HepG2 (cell line): ENCODE results near the gene ARHGAP26. TPM values are rescaled to one million over a fixed set of nuclear protein-coding genes. Genes with fewer than 3 reads are reported as not detected.

ENCODE experiments used
- ATAC-seq: fragments of 200-7000 bp; cut with Tn5 transposase; 3 replicates; pipeline ENCODE4 v1.9.1; 2020; ENCODE audit warnings: mild to moderate bottlenecking, moderate library complexity
- BruUV-seq: library from RNA; stranded (reverse); fragments of 400-500 nt; replicated peaks from 2 replicates; lab custom pipeline; 2021; lab: Mats Ljungman, UMichigan
- CTCF ChIA-PET: fragments of 300-600 bp; formaldehyde crosslinking; extraction: SDS; loops from one replicate; lab custom pipeline; 2021; ENCODE audit warnings: low total read pairs, inconsistent platforms, low intra/inter-chr PET ratio; lab: Yijun Ruan, JAX
- POLR2A ChIA-PET: fragments of 350-600 bp; sonication (Branson Sonifier 250); formaldehyde crosslinking; loops from one replicate; lab custom pipeline; 2020; ENCODE audit warnings: antibody characterized with exemption, inconsistent platforms; lab: Yijun Ruan, JAX
- DNase-seq: peaks from one replicate; pipeline ENCODE4 v3.0.0-alpha.2; 2015; ENCODE audit warnings: low spot score
- FAIRE-seq: peaks from 3 replicates; lab custom pipeline; 2011; peaks lifted over from hg19 to GRCh38; lab: Jason Lieb, UNC
- H2AFZ ChIP-seq: one replicate; pipeline ENCODE4 v1.6.1; 2011; ENCODE audit warnings: low read length, inconsistent platforms
- H3K27ac ChIP-seq: fragments of 300-600 bp; 3 replicates; pipeline ENCODE4 v1.8.0; 2011; ENCODE audit warnings: mixed run types, mild to moderate bottlenecking, mixed read lengths, low read length, inconsistent platforms; ENCODE audit not compliant: insufficient read depth; ENCODE audit errors: extremely low read length
- H3K27me3 ChIP-seq, 2 experiments: fragments of 200-600 bp in 1 of 2; 2 replicates in 1 of 2; 3 replicates in 1 of 2; pipeline versions ENCODE4 v1.6.0 to v1.8.0; 2011; ENCODE audit warnings: low read length in 2 of 2, mild to moderate bottlenecking in 2 of 2, moderate library complexity in 2 of 2, inconsistent platforms in 1 of 2; ENCODE audit not compliant: insufficient read depth in 2 of 2, control insufficient read depth in 1 of 2
- H3K36me3 ChIP-seq, 2 experiments: fragments of 200-600 bp in 1 of 2; replicated peaks in 1 of 2; 2 replicates in 1 of 2; 3 replicates in 1 of 2; pipeline versions ENCODE4 v1.5.1 to v1.8.0; 2011; ENCODE audit warnings: low read length in 2 of 2, inconsistent platforms in 1 of 2; ENCODE audit not compliant: insufficient read depth in 2 of 2, control insufficient read depth in 1 of 2
- H3K4me1 ChIP-seq: 2 replicates; pipeline ENCODE4 v1.5.1; 2012; ENCODE audit warnings: low read length, inconsistent platforms; ENCODE audit not compliant: insufficient read depth
- H3K4me2 ChIP-seq: 2 replicates; pipeline ENCODE4 v1.6.0; 2011; ENCODE audit warnings: low read depth, low read length, inconsistent platforms
- H3K4me3 ChIP-seq, 3 experiments: fragments of 200-600 bp in 1 of 3; sonication (generic), shearing (Covaris generic) in 1 of 3; replicated peaks in 1 of 3; 2 replicates each; pipeline ENCODE4 v1.5.1; 2011 to 2016; ENCODE audit warnings: low read length in 3 of 3, inconsistent platforms in 2 of 3, low read depth in 2 of 3, mild to moderate bottlenecking in 2 of 3, control low read depth in 1 of 3, mixed read lengths in 1 of 3; ENCODE audit not compliant: insufficient read depth in 1 of 3
- H3K79me2 ChIP-seq: one replicate; pipeline ENCODE4 v1.6.1; 2011; ENCODE audit warnings: low read length, inconsistent platforms; ENCODE audit not compliant: insufficient read depth
- H3K9ac ChIP-seq: 2 replicates; pipeline ENCODE4 v1.6.0; 2011; ENCODE audit warnings: mild to moderate bottlenecking, low read depth, low read length, inconsistent platforms; ENCODE audit not compliant: insufficient read depth
- H3K9me3 ChIP-seq: 2 replicates; pipeline ENCODE4 v1.5.1; 2012; ENCODE audit warnings: mild to moderate bottlenecking, low read length
- H4K20me1 ChIP-seq: 2 replicates; pipeline ENCODE4 v1.6.0; 2011; ENCODE audit warnings: inconsistent platforms, mild to moderate bottlenecking, low read length, moderate library complexity; ENCODE audit not compliant: insufficient read depth
- CCAR2 ChIP-seq: fragments of 200-400 bp; formaldehyde crosslinking; optimal IDR thresholded peaks from 2 replicates; pipeline ENCODE3; 2018; ENCODE audit warnings: low read depth, mild to moderate bottlenecking, low read length, moderate library complexity
- IRF2 ChIP-seq: IDR thresholded peaks from 2 replicates; pipeline ENCODE4 v1.6.1; 2018; ENCODE audit warnings: missing genetic modification reagents, missing compliant biosample characterization
- MED13 ChIP-seq: sonication (generic); formaldehyde crosslinking; IDR thresholded peaks from 2 replicates; pipeline ENCODE4 v1.5.0; 2020; ENCODE audit warnings: missing genetic modification reagents
- MIER2 ChIP-seq: IDR thresholded peaks from 2 replicates; pipeline ENCODE4 v1.6.1; 2016; ENCODE audit warnings: missing biosample characterization, missing genetic modification reagents
- NFATC3 ChIP-seq: sonication (generic); formaldehyde crosslinking; IDR thresholded peaks from 2 replicates; pipeline ENCODE4 v1.5.1; 2020; ENCODE audit warnings: mild to moderate bottlenecking, missing genetic modification reagents
- ZBTB8A ChIP-seq: sonication (generic); formaldehyde crosslinking; IDR thresholded peaks from 2 replicates; pipeline ENCODE4 v1.4.0; 2020; ENCODE audit warnings: mild to moderate bottlenecking, low read depth, missing genetic modification reagents, borderline replicate concordance
- ZFX ChIP-seq: sonication (generic); formaldehyde crosslinking; IDR thresholded peaks from 2 replicates; pipeline ENCODE4 v1.4.0; 2020; ENCODE audit warnings: mild to moderate bottlenecking, low read depth, missing genetic modification reagents, moderate library complexity
- ZNF232 ChIP-seq: sonication (generic); formaldehyde crosslinking; IDR thresholded peaks from 2 replicates; pipeline ENCODE4 v1.4.0; 2020; ENCODE audit warnings: missing genetic modification reagents, borderline replicate concordance
- ZNF510 ChIP-seq: sonication (generic); formaldehyde crosslinking; IDR thresholded peaks from 2 replicates; pipeline ENCODE4 v1.4.0; 2020; ENCODE audit warnings: low read depth, mild to moderate bottlenecking, missing genetic modification reagents
- ZNF616 ChIP-seq: sonication (generic); formaldehyde crosslinking; IDR thresholded peaks from 2 replicates; pipeline ENCODE4 v1.5.0; 2020; ENCODE audit warnings: low read depth, mild to moderate bottlenecking, missing genetic modification reagents
- WGBS: methylation state at CpG from one replicate; pipeline ENCODE4 v1.1.6; 2017; ENCODE audit warnings: low lambda C conversion rate; 5-methylcytosine and 5-hydroxymethylcytosine counted together
- in situ Hi-C: cut with HindIII; loops from 2 replicates; pipeline ENCODE4 v1.10.0; 2017; ENCODE audit warnings: low pct_unique_long_range_greater_than_20kb; ENCODE audit not compliant: extremely low pct_ligation_motif_present
- intact Hi-C: fragments of 100-400 bp; cut with micrococcal nuclease; formaldehyde crosslinking; loops from one replicate; pipeline ENCODE4 v1.10.0; 2022; ENCODE audit not compliant: unreplicated experiment
- polyA plus RNA-seq, 8 experiments: library from polyadenylated mRNA; depleted of rRNA in 3 of 8; stranded (reverse) in 7 of 8; unstranded in 1 of 8; fragments of >200 nt; fragmentation: Illumina TruSeq in 4 of 8; extraction: Trizol in 4 of 8; gene quantifications; 2 replicates each; pipeline versions ENCODE4 v1.2.1 to v1.2.3, GENCODE V29; 2011 to 2016; ENCODE audit warnings: low read depth in 4 of 8, missing spikeins in 1 of 8, mixed read lengths in 1 of 8; ENCODE audit not compliant: insufficient read depth in 1 of 8
- total RNA-seq, 5 experiments: library from RNA; depleted of rRNA; stranded (reverse); fragments of >200 nt; fragmentation: Illumina TruSeq; extraction: Trizol; gene quantifications; 2 replicates each; pipeline ENCODE4 v1.2.3, GENCODE V29; 2016; ENCODE audit warnings: low read depth in 1 of 5
- TF ChIP-seq, protein P1 (sequence below): sonication (generic); formaldehyde crosslinking; IDR thresholded peaks from 2 replicates; pipeline ENCODE4 v1.8.1; 2023; ENCODE audit warnings: mild to moderate bottlenecking, missing genetic modification reagents, borderline replicate concordance
- TF ChIP-seq, protein P2 (sequence below): sonication (generic); formaldehyde crosslinking; IDR thresholded peaks from 2 replicates; pipeline ENCODE4 v1.8.1; 2023; ENCODE audit warnings: mild to moderate bottlenecking, missing genetic modification reagents

Gene ARHGAP26
- total and polyA plus RNA-seq, 2 of the 13 experiments (the other 11 are each of a cell fraction or from before 2014, with no cell fraction given) = 9.6 to 18.2 TPM

- Histone ChIP-seq H4K20me1 (no peaks in the 10 kb centered on the region), H3K27me3 (no peaks in the 10 kb centered on the region), H3K9me3 (no peaks in the 10 kb centered on the region), H3K79me2 (peaks cover 74% of the 10 kb centered on the region), H3K4me3 (no peak overlapping the region), H3K4me1 (peaks cover 63% of the 10 kb centered on the region), H2AFZ (no peak overlapping the region), H3K27ac (no peak overlapping the region), H3K9ac (no peak overlapping the region), H3K4me2 (no peak overlapping the region), H3K36me3 (no peaks in the 10 kb centered on the region; a peak in 1 of 5 replicates)
- in situ Hi-C loops (no loop called here), intact Hi-C loops (no loop called here)
- no TSS peak for BruUV-seq
- WGBS = 99% methylated on average over 3 of the region's 3 CpGs
- FAIRE-seq (no peak), ATAC-seq (no peak), DNase-seq (no peak)
- ChIA-PET POLR2A (no interaction called here), CTCF (no interaction called here)
- TF ChIP-seq CCAR2 (no peak), ZNF510 (CRISPR knock-in tag) (no peak), MIER2 (no peak), MED13 (no peak), ZNF232 (no peak), ZNF616 (CRISPR knock-in tag) (no peak), IRF2 (no peak), NFATC3 (CRISPR knock-in tag) (no peak), ZBTB8A (CRISPR knock-in tag) (no peak), ZFX (no peak)
- TF ChIP-seq, protein P1, sequence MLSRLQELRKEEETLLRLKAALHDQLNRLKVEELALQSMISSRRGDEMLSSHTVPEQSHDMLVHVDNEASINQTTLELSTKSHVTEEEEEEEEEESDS (CRISPR knock-in tag) = no peak
- TF ChIP-seq, protein P2, sequence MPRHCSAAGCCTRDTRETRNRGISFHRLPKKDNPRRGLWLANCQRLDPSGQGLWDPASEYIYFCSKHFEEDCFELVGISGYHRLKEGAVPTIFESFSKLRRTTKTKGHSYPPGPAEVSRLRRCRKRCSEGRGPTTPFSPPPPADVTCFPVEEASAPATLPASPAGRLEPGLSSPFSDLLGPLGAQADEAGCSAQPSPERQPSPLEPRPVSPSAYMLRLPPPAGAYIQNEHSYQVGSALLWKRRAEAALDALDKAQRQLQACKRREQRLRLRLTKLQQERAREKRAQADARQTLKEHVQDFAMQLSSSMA (CRISPR knock-in tag) = no peak
These were observed 7.7 kb downstream of the ARHGAP26 start for GRCh38 chr5:142777850-142778249.
